GM12878 (cell line): Measurements from ENCODE around the gene DAAM1. TPM values are rescaled to one million over a fixed set of nuclear protein-coding genes. Genes with fewer than 3 reads are reported as not detected.

ENCODE experiments used
- DPF2 ChIP-seq: fragments of 450-650 bp; IDR thresholded peaks from 2 replicates; pipeline ENCODE4 v1.6.1; 2017; ENCODE audit warnings: mild to moderate bottlenecking
- E2F8 ChIP-seq: fragments of 450-650 bp; IDR thresholded peaks from 2 replicates; pipeline ENCODE4 v1.6.1; 2018; ENCODE audit warnings: mild to moderate bottlenecking, low read depth, moderate library complexity; ENCODE audit not compliant: partially characterized antibody
- EED ChIP-seq: sonication (generic); IDR thresholded peaks from 2 replicates; pipeline ENCODE4 v1.6.1; 2016; ENCODE audit warnings: antibody characterized with exemption, low read depth
- HSF1 ChIP-seq: fragments of 150-350 bp; IDR thresholded peaks from 2 replicates; pipeline ENCODE4 v1.6.1; 2014; ENCODE audit warnings: mild to moderate bottlenecking, low read depth, low read length
- NFYA ChIP-seq: IDR thresholded peaks from 2 replicates; pipeline ENCODE4 v1.6.1; 2011; ENCODE audit warnings: low read depth, mild to moderate bottlenecking, low read length, improper control_type of control experiment, borderline replicate concordance
- SKIL ChIP-seq: fragments of 450-650 bp; IDR thresholded peaks from 2 replicates; pipeline ENCODE4 v1.6.1; 2017; ENCODE audit warnings: mild to moderate bottlenecking, low read depth, inconsistent platforms; ENCODE audit not compliant: poor library complexity, severe bottlenecking
- SMAD5 ChIP-seq: IDR thresholded peaks from 2 replicates; pipeline ENCODE4 v1.6.1; 2016; ENCODE audit warnings: antibody characterized with exemption, low read depth
- polyA plus RNA-seq, 11 experiments: library from polyadenylated mRNA; depleted of rRNA in 4 of 11; unstranded in 6 of 11; stranded (reverse) in 5 of 11; fragments of >200 nt; fragmentation: Nextera tagmentation in 4 of 11; fragmentation: Illumina TruSeq in 1 of 11; extraction: Ambion mirVana in 4 of 11; extraction: Trizol in 1 of 11; gene quantifications; 1 replicate in 1 of 11; 2 replicates in 10 of 11; pipeline versions ENCODE4 v1.2.1 to v1.2.3, GENCODE V29; 2011 to 2016; ENCODE audit warnings: inconsistent platforms in 2 of 11, missing spikeins in 2 of 11, low read depth in 1 of 11
- total RNA-seq, 4 experiments: library from RNA; depleted of rRNA in 3 of 4; stranded (reverse); fragments of >200 nt in 3 of 4; fragmentation: Illumina TruSeq in 1 of 4; extraction: Trizol in 1 of 4; gene quantifications; 2 replicates each; pipeline versions ENCODE4 v1.2.1 to v1.2.3, GENCODE V29; 2013 to 2021

The DAAM1 gene
- total and polyA plus RNA-seq, 10 of the 15 experiments (the other 5 are each of a cell fraction or from before 2014, with no cell fraction given) = 13.8 to 32.4 (median 24.2) TPM

GRCh38 chr14:59184396-59184795, 4.1 kb upstream of the DAAM1 start (continued):
- TF ChIP-seq HSF1 (no peak), SKIL (no peak), DPF2 (no peak), E2F8 (no peak), SMAD5 (no peak), EED (no peak), NFYA (no peak)
